MCF 10A (cell line): ENCODE data around the gene MYLK2. TPM values are rescaled to one million over a fixed set of nuclear protein-coding genes. Genes with fewer than 3 reads are reported as not detected.
A peak's percentile ranks its signal among the peaks of the same experiment; 100 is the strongest.

Experiments used
- BruUV-seq: library from RNA; stranded (reverse); fragments of 400-500 nt; replicated peaks from 2 replicates; lab custom pipeline; 2021; lab: Mats Ljungman, UMichigan
- CTCF ChIA-PET: fragments of 300-600 bp; sonication (Branson Sonifier 250); formaldehyde crosslinking; extraction: SDS; loops from one replicate; lab custom pipeline; 2021; ENCODE audit warnings: antibody characterized with exemption, inconsistent platforms; lab: Yijun Ruan, JAX
- POLR2A ChIA-PET: fragments of 300-600, 350-650 bp; sonication (Branson Sonifier 250); formaldehyde crosslinking; extraction: SDS; loops from one replicate; lab custom pipeline; 2020; ENCODE audit warnings: antibody characterized with exemption, inconsistent platforms; lab: Yijun Ruan, JAX
- DNase-seq: peaks from one replicate; pipeline ENCODE4 v3.0.0-alpha.2; 2018; ENCODE audit not compliant: unreplicated experiment
- H3K27ac Mint-ChIP-seq: one replicate; pipeline ENCODE4 v1.8.0; 2022; ENCODE audit warnings: mild to moderate bottlenecking, low read depth, mixed read lengths; ENCODE audit not compliant: unreplicated experiment
- H3K27me3 Mint-ChIP-seq: one replicate; pipeline ENCODE4 v1.8.0; 2022; ENCODE audit warnings: mixed read lengths; ENCODE audit not compliant: insufficient read depth, unreplicated experiment
- H3K36me3 Mint-ChIP-seq: one replicate; pipeline ENCODE4 v1.8.0; 2022; ENCODE audit warnings: mild to moderate bottlenecking, moderate library complexity, mixed read lengths; ENCODE audit not compliant: insufficient read depth, unreplicated experiment
- H3K4me1 Mint-ChIP-seq: one replicate; pipeline ENCODE4 v1.8.0; 2022; ENCODE audit warnings: mixed read lengths; ENCODE audit not compliant: insufficient read depth, unreplicated experiment
- H3K4me3 Mint-ChIP-seq: one replicate; pipeline ENCODE4 v1.8.0; 2022; ENCODE audit warnings: mild to moderate bottlenecking, moderate library complexity, mixed read lengths; ENCODE audit not compliant: unreplicated experiment
- H3K9me3 Mint-ChIP-seq: one replicate; pipeline ENCODE4 v1.8.0; 2022; ENCODE audit warnings: mixed read lengths; ENCODE audit not compliant: unreplicated experiment
- intact Hi-C: fragments of 100-400 bp; cut with micrococcal nuclease; formaldehyde crosslinking; loops from 2 replicates; pipeline ENCODE4 v1.14.1; 2022
- total RNA-seq: library from RNA; stranded (reverse); gene quantifications from 2 replicates; pipeline ENCODE4 v1.2.3, GENCODE V29; 2022
- TF ChIP-seq, protein P1 (sequence below): fragments of 200-600 bp; IDR thresholded peaks from one replicate; pipeline ENCODE4 v1.8.0; 2022; ENCODE audit warnings: antibody characterized with exemption, mild to moderate bottlenecking; ENCODE audit not compliant: unreplicated experiment

Gene MYLK2
- total RNA-seq, 1 experiment from 2014 or later, result 0.14 TPM

DNA sequence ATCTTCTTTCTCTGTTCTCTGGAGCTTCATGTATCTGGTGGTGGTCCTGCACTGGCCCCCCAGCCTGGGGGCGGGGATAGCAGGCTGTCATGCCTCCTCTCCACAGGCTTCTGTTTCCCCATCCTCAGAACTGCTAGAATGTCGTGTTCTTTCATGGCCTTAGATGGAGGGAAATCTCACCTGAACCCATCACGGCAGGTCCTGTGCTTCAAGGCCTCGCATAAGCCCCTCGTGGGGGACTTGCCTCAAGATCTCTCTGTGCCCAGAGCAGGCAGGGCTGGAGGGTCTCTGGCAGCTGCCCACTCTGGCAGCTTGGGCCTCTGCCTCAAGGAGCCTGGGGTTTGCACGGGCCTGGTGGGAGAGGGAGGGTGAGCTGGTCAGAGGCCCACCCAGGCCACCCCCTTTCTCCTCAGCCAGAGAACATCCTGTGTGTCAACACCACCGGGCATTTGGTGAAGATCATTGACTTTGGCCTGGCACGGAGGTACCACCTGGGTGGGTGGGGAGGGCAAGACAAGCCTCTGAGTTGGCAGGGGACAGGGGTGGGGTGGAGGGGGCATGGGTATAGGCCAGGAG, 11.3 kb downstream of the MYLK2 start:
- DNase-seq, result no peak
- H3K4me1 Mint-ChIP-seq, result no peaks in the 10 kb centered on the region
- H3K4me3 Mint-ChIP-seq, result no peak overlapping the region
- no peak overlapping the region for H3K27ac Mint-ChIP-seq
- POLR2A ChIA-PET, result no interaction called here
- CTCF ChIA-PET, result interaction anchor here (0.6 to 10.4 kb wide), 10 partner anchors 10 to 809 kb away, joined by 3 to 92 read pairs (median 4); partner anchors contain the start of gene FOXS1
- H3K27me3 Mint-ChIP-seq, result peaks cover 24% of the 10 kb centered on the region
- BruUV-seq, result no TSS peak
- TF ChIP-seq, protein P1, sequence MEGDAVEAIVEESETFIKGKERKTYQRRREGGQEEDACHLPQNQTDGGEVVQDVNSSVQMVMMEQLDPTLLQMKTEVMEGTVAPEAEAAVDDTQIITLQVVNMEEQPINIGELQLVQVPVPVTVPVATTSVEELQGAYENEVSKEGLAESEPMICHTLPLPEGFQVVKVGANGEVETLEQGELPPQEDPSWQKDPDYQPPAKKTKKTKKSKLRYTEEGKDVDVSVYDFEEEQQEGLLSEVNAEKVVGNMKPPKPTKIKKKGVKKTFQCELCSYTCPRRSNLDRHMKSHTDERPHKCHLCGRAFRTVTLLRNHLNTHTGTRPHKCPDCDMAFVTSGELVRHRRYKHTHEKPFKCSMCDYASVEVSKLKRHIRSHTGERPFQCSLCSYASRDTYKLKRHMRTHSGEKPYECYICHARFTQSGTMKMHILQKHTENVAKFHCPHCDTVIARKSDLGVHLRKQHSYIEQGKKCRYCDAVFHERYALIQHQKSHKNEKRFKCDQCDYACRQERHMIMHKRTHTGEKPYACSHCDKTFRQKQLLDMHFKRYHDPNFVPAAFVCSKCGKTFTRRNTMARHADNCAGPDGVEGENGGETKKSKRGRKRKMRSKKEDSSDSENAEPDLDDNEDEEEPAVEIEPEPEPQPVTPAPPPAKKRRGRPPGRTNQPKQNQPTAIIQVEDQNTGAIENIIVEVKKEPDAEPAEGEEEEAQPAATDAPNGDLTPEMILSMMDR, result no peak
- H3K9me3 Mint-ChIP-seq, result no peaks in the 10 kb centered on the region
- intact Hi-C loops, result no loop called here
- H3K36me3 Mint-ChIP-seq, result no peaks in the 10 kb centered on the region

DNA sequence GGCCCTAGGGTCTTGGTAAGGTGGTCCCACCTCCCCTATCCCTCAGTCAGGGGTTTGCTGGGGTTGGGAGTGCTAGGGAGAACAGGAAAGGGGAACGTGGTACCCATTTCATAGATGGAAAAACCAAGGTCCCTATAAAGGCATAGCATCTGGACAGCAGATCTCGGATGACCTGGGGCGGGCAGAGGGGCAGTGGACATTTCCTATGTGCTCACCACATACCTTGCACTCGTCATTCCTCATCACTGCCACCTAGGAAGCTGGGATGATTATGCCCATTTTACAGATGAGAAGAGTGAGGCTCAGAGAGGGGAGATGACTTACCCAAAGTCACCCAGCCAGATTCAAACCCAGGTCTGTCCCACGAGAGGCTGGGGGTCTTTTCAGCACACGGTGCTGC, 12.1 kb downstream of the MYLK2 start:
- peaks cover 4% of the 10 kb centered on the region for H3K4me1 Mint-ChIP-seq
- BruUV-seq, result no TSS peak
- POLR2A ChIA-PET, result no interaction called here
- H3K9me3 Mint-ChIP-seq, result no peaks in the 10 kb centered on the region
- intact Hi-C loops, result no loop called here
- CTCF ChIA-PET, result interaction anchor here (0.6 to 10.4 kb wide), 9 partner anchors 8 to 635 kb away, joined by 3 to 92 read pairs (median 6); partner anchors contain the start of gene FOXS1
- TF ChIP-seq, protein P1, result no peak
- peaks cover 24% of the 10 kb centered on the region for H3K27me3 Mint-ChIP-seq
- DNase-seq, result no peak
- H3K36me3 Mint-ChIP-seq, result no peaks in the 10 kb centered on the region
- H3K27ac Mint-ChIP-seq, result no peak overlapping the region
- no peak overlapping the region for H3K4me3 Mint-ChIP-seq

DNA sequence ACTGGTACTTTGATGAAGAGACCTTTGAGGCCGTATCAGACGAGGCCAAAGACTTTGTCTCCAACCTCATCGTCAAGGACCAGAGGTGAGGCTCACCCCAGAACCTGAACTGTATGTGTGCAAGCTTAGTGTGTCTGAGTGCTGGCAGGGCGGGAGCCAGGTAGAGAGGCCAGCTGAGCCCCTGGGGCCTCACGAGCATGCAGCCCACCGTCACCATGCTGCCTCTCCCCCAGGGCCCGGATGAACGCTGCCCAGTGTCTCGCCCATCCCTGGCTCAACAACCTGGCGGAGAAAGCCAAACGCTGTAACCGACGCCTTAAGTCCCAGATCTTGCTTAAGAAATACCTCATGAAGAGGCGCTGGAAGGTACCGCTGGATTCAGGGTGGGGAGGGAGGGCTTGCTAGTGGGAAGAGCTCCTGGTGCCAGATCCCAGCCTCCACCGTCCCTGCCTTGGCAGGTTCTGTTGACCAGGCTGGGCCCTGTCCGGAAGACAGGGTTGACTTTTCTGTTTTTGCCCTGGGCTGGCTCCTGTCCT, 12.7 kb downstream of the MYLK2 start:
- Mint-ChIP-seq H3K36me3 (no peaks in the 10 kb centered on the region), H3K4me3 (no peak overlapping the region), H3K27me3 (peaks cover 24% of the 10 kb centered on the region), H3K9me3 (no peaks in the 10 kb centered on the region), H3K27ac (no peak overlapping the region), H3K4me1 (peaks cover 6% of the 10 kb centered on the region)
- no peak for DNase-seq
- no TSS peak for BruUV-seq
- TF ChIP-seq, protein P1, result no peak
- intact Hi-C loops, result no loop called here
- ChIA-PET POLR2A (no interaction called here), CTCF (interaction anchor here (0.5 to 10.4 kb wide), 8 partner anchors 8 to 604 kb away, joined by 3 to 92 read pairs (median 5); no protein-coding TSS in a partner anchor)

DNA sequence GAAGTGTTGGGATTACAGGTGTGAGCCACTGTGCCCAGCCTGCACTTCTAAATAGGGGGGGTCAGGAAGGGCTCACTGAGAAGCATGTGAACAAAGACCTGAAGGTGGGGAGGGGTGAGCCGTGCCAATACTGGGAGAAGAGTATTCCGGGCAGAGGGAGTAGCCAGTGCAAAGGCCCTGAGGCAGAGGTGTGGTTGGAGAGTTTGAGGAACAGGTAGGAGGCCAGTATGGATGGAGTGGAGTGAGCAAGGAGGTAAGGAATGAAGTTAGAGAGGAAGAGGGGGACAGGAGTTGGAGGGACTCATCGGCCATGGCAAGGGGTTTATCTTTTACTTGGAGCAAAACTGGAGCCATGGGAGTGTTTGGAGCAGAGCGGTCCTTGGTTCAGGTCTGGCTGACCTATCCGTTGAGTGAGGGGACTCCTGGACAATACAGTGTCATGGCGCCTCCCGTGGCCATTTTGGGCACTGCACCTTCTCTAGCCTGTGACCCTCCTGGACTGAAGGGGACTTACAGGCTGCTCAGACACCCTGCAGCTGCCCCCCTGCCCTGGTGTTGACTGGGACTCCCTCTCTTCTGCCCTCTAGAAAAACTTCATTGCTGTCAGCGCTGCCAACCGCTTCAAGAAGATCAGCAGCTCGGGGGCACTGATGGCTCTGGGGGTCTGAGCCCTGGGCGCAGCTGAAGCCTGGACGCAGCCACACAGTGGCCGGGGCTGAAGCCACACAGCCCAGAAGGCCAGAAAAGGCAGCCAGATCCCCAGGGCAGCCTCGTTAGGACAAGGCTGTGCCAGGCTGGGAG, 14.2 kb downstream of the MYLK2 start:
- Mint-ChIP-seq H3K27me3 (peaks cover 21% of the 10 kb centered on the region), H3K27ac (no peak overlapping the region), H3K4me3 (no peak overlapping the region), H3K4me1 (peaks cover 6% of the 10 kb centered on the region), H3K36me3 (no peaks in the 10 kb centered on the region), H3K9me3 (no peaks in the 10 kb centered on the region)
- TF ChIP-seq, protein P1, result peak; percentile 91
- no TSS peak for BruUV-seq
- DNase-seq, result peak; percentile 59
- intact Hi-C loops, result no loop called here
- ChIA-PET CTCF (interaction anchor here (0.6 to 10.4 kb wide), 12 partner anchors 8 to 312 kb away, joined by 3 to 92 read pairs (median 5); partner anchors contain the start of gene FOXS1), POLR2A (no interaction called here)
